GM23338 (cell line): Measurements from ENCODE around the gene APOBEC4. TPM values are rescaled to one million over a fixed set of nuclear protein-coding genes. Genes with fewer than 3 reads are reported as not detected.
A peak's percentile ranks its signal among the peaks of the same experiment; 100 is the strongest.

Source experiments
- ATAC-seq: fragments of 200-7000 bp; cut with Tn5 transposase; 3 replicates; pipeline ENCODE4 v1.9.1; 2020
- DNase-seq: peaks from one replicate; pipeline ENCODE4 v3.0.0-alpha.2; 2015; ENCODE audit warnings: low spot score
- H2AFZ ChIP-seq: fragments of 200-600 bp; sonication (generic); 2 replicates; pipeline ENCODE4 v1.8.0; 2016; ENCODE audit warnings: antibody characterized with exemption, mild to moderate bottlenecking, moderate library complexity
- H3F3A ChIP-seq: fragments of 200-600 bp; sonication (generic); replicated peaks from 2 replicates; pipeline ENCODE4 v1.8.0; 2017; ENCODE audit warnings: antibody characterized with exemption, mixed run types, low read depth
- H3K27ac ChIP-seq: fragments of 200-600 bp; sonication (generic); 2 replicates; pipeline ENCODE4 v1.6.1; 2016; ENCODE audit warnings: low read depth
- H3K27me3 ChIP-seq: fragments of 200-600 bp; sonication (generic); 2 replicates; pipeline ENCODE4 v1.8.0; 2016; ENCODE audit warnings: mild to moderate bottlenecking, mixed run types, moderate library complexity; ENCODE audit not compliant: insufficient read depth
- H3K36me3 ChIP-seq: fragments of 200-600 bp; sonication (generic); 2 replicates; pipeline ENCODE4 v1.8.0; 2016; ENCODE audit warnings: mild to moderate bottlenecking; ENCODE audit not compliant: insufficient read depth
- H3K4me1 ChIP-seq: fragments of 200-600 bp; sonication (generic); 2 replicates; pipeline ENCODE4 v1.8.0; 2016; ENCODE audit warnings: mild to moderate bottlenecking, moderate library complexity; ENCODE audit not compliant: insufficient read depth
- H3K4me2 ChIP-seq: fragments of 200-600 bp; sonication (generic); 2 replicates; pipeline ENCODE4 v1.7.1; 2017; ENCODE audit warnings: mixed run types
- H3K4me3 ChIP-seq: fragments of 200-600 bp; sonication (generic); 2 replicates; pipeline ENCODE4 v1.6.1; 2016; ENCODE audit warnings: mixed run types
- H3K79me2 ChIP-seq: fragments of 200-600 bp; sonication (generic); replicated peaks from 2 replicates; pipeline ENCODE4 v1.8.0; 2017; ENCODE audit warnings: mild to moderate bottlenecking; ENCODE audit not compliant: insufficient read depth
- H3K9me2 ChIP-seq: fragments of 200-600 bp; sonication (generic); 2 replicates; pipeline ENCODE4 v1.8.0; 2017; ENCODE audit not compliant: insufficient read depth
- H4K20me1 ChIP-seq: fragments of 200-600 bp; sonication (generic); replicated peaks from 2 replicates; pipeline ENCODE4 v1.8.0; 2017; ENCODE audit warnings: mild to moderate bottlenecking; ENCODE audit not compliant: insufficient read depth
- H3K27ac Mint-ChIP-seq: 2 replicates; pipeline ENCODE4 v1.8.0; 2020; ENCODE audit warnings: inconsistent platforms, mild to moderate bottlenecking, moderate library complexity, mixed read lengths
- H3K27me3 Mint-ChIP-seq: 3 replicates; pipeline ENCODE4 v1.8.0; 2022; ENCODE audit warnings: low read depth, mild to moderate bottlenecking, moderate library complexity, mixed read lengths, inconsistent platforms; ENCODE audit not compliant: insufficient read depth, poor library complexity
- H3K36me3 Mint-ChIP-seq: 3 replicates; pipeline ENCODE4 v1.8.0; 2021; ENCODE audit warnings: low read depth, mild to moderate bottlenecking, inconsistent platforms, moderate library complexity, mixed read lengths
- H3K4me1 Mint-ChIP-seq: 3 replicates; pipeline ENCODE4 v1.8.0; 2020; ENCODE audit warnings: mild to moderate bottlenecking, inconsistent platforms, mixed read lengths
- H3K4me3 Mint-ChIP-seq: 3 replicates; pipeline ENCODE4 v1.8.0; 2021; ENCODE audit warnings: moderate library complexity, mild to moderate bottlenecking, inconsistent platforms, mixed read lengths
- H3K9me3 Mint-ChIP-seq: 3 replicates; pipeline ENCODE4 v1.8.0; 2020; ENCODE audit warnings: moderate library complexity, mild to moderate bottlenecking, inconsistent platforms, mixed read lengths
- CREB1 ChIP-seq: fragments of 250-450 bp; sonication (Bioruptor Pico); IDR thresholded peaks from 2 replicates; pipeline ENCODE4 v1.5.0; 2020; ENCODE audit warnings: low read depth, mild to moderate bottlenecking, moderate library complexity
- CTCF ChIP-seq, 2 experiments: fragments of 200-600 bp in 1 of 2; sonication (generic) in 1 of 2; conservative IDR thresholded peaks; 2 replicates each; pipeline versions ENCODE4 v1.5.1 to v1.6.1; 2016 to 2017; ENCODE audit warnings: antibody characterized with exemption in 2 of 2, low read depth in 2 of 2, mild to moderate bottlenecking in 2 of 2, moderate library complexity in 1 of 2
- ETS1 ChIP-seq: IDR thresholded peaks from 2 replicates; pipeline ENCODE4 v1.6.1; 2016; ENCODE audit warnings: antibody characterized with exemption
- EZH2 ChIP-seq: fragments of 200-600 bp; sonication (generic); IDR thresholded peaks from one replicate; pipeline ENCODE4 v1.8.0; 2017; ENCODE audit warnings: antibody characterized with exemption, mild to moderate bottlenecking, low read depth; ENCODE audit not compliant: unreplicated experiment
- EZH2phosphoT487 ChIP-seq: fragments of 200-600 bp; sonication (generic); IDR thresholded peaks from one replicate; pipeline ENCODE4 v1.8.1; 2018; ENCODE audit warnings: antibody characterized with exemption; ENCODE audit not compliant: unreplicated experiment
- JUNB ChIP-seq: IDR thresholded peaks from one replicate; pipeline ENCODE4 v1.6.1; 2016; ENCODE audit warnings: antibody characterized with exemption; ENCODE audit not compliant: unreplicated experiment
- NANOG ChIP-seq: IDR thresholded peaks from 2 replicates; pipeline ENCODE4 v1.6.1; 2016; ENCODE audit warnings: antibody characterized with exemption, borderline replicate concordance
- POLR2AphosphoS5 ChIP-seq: IDR thresholded peaks from 2 replicates; pipeline ENCODE4 v1.6.1; 2016; ENCODE audit warnings: antibody characterized with exemption, low read depth
- STAT1 ChIP-seq: IDR thresholded peaks from one replicate; pipeline ENCODE4 v1.6.1; 2016; ENCODE audit warnings: antibody characterized with exemption; ENCODE audit not compliant: unreplicated experiment
- ZNF114 ChIP-seq: fragments of 250-450 bp; sonication (Bioruptor Pico); IDR thresholded peaks from 2 replicates; pipeline ENCODE4 v1.5.0; 2020; ENCODE audit warnings: mild to moderate bottlenecking, moderate library complexity
- ZNF331 ChIP-seq: fragments of 250-450 bp; sonication (Bioruptor Pico); IDR thresholded peaks from 2 replicates; pipeline ENCODE4 v1.5.0; 2020; ENCODE audit warnings: low read depth, mild to moderate bottlenecking, moderate library complexity
- polyA plus RNA-seq: library from polyadenylated mRNA; unstranded; fragments of >200 nt; fragmentation: Nextera tagmentation; extraction: Ambion mirVana; gene quantifications from 2 replicates; pipeline ENCODE4 v1.2.1, GENCODE V29; 2016
- total RNA-seq: library from RNA; depleted of rRNA; stranded (reverse); fragments of >200 nt; shearing (Covaris generic); gene quantifications from 2 replicates; pipeline ENCODE4 v1.2.3, GENCODE V29; 2014
- TF ChIP-seq, protein P1 (sequence below): fragments of 250-450 bp; sonication (Bioruptor Pico); IDR thresholded peaks from 2 replicates; pipeline ENCODE4 v1.5.0; 2020; ENCODE audit warnings: mild to moderate bottlenecking, moderate library complexity
- TF ChIP-seq, protein P2 (sequence below): IDR thresholded peaks from one replicate; pipeline ENCODE4 v1.6.1; 2018; ENCODE audit warnings: antibody characterized with exemption; ENCODE audit not compliant: unreplicated experiment

APOBEC4 gene
- total and polyA plus RNA-seq, 2 experiments from 2014 or later: 0.10 TPM; not detected in 1

DNA sequence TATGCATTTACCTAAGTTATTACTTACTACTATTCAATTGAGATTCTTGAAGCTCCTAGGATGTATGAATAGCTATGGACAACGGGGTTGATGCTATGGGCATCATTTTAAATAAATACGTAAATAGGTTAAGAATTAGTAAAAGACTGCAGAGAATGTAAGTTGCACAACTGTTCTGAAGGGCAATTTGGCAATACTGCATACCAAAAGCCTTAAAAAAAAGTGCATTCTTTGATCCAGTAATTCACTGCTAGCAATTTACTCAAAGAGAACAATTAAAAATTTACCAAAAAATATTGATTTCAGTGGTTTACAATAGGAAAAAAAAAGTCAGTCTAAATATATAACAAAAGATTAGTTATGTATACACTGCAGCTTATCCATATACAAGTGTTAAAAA is 21.0 kb downstream of the APOBEC4 start:
- Histone ChIP-seq H3K4me2 (peak overlapping the region; percentile 48), H3K4me3 (peak overlapping the region; percentile 7; the same call in 1 of the 2 replicates), H2AFZ (no peak overlapping the region), H3K9me2 (no peaks in the 10 kb centered on the region), H3K27ac (no peak overlapping the region), H4K20me1 (no peaks in the 10 kb centered on the region), H3K27me3 (peaks cover 6% of the 10 kb centered on the region; the same call in 1 of the 2 replicates), H3K4me1 (peaks cover 18% of the 10 kb centered on the region), H3K36me3 (peaks cover 24% of the 10 kb centered on the region; the same call in 1 of the 2 replicates), H3K79me2 (peaks cover 26% of the 10 kb centered on the region), H3F3A (no peaks in the 10 kb centered on the region)
- DNase-seq (no peak), ATAC-seq (no peak)
- H3K4me3 Mint-ChIP-seq: peak overlapping the region; percentile 8; the same call in 1 of the 3 replicates
- no peak overlapping the region for H3K27ac Mint-ChIP-seq
- H3K27me3 Mint-ChIP-seq: peaks cover 9% of the 10 kb centered on the region
- peaks cover 28% of the 10 kb centered on the region for H3K36me3 Mint-ChIP-seq
- H3K4me1 Mint-ChIP-seq: peaks cover 34% of the 10 kb centered on the region
- no peaks in the 10 kb centered on the region for H3K9me3 Mint-ChIP-seq
- TF ChIP-seq ZNF114 (no peak), EZH2 (no peak), ZNF331 (CRISPR knock-in tag) (no peak), NANOG (no peak), POLR2AphosphoS5 (no peak), JUNB (no peak), EZH2phosphoT487 (no peak), CREB1 (CRISPR knock-in tag) (no peak), STAT1 (no peak), ETS1 (no peak), CTCF (conservative IDR thresholded peaks at IDR 0.05; ENCODE audit: low read depth in 2 of 2) (no peak)
- TF ChIP-seq, protein P1, sequence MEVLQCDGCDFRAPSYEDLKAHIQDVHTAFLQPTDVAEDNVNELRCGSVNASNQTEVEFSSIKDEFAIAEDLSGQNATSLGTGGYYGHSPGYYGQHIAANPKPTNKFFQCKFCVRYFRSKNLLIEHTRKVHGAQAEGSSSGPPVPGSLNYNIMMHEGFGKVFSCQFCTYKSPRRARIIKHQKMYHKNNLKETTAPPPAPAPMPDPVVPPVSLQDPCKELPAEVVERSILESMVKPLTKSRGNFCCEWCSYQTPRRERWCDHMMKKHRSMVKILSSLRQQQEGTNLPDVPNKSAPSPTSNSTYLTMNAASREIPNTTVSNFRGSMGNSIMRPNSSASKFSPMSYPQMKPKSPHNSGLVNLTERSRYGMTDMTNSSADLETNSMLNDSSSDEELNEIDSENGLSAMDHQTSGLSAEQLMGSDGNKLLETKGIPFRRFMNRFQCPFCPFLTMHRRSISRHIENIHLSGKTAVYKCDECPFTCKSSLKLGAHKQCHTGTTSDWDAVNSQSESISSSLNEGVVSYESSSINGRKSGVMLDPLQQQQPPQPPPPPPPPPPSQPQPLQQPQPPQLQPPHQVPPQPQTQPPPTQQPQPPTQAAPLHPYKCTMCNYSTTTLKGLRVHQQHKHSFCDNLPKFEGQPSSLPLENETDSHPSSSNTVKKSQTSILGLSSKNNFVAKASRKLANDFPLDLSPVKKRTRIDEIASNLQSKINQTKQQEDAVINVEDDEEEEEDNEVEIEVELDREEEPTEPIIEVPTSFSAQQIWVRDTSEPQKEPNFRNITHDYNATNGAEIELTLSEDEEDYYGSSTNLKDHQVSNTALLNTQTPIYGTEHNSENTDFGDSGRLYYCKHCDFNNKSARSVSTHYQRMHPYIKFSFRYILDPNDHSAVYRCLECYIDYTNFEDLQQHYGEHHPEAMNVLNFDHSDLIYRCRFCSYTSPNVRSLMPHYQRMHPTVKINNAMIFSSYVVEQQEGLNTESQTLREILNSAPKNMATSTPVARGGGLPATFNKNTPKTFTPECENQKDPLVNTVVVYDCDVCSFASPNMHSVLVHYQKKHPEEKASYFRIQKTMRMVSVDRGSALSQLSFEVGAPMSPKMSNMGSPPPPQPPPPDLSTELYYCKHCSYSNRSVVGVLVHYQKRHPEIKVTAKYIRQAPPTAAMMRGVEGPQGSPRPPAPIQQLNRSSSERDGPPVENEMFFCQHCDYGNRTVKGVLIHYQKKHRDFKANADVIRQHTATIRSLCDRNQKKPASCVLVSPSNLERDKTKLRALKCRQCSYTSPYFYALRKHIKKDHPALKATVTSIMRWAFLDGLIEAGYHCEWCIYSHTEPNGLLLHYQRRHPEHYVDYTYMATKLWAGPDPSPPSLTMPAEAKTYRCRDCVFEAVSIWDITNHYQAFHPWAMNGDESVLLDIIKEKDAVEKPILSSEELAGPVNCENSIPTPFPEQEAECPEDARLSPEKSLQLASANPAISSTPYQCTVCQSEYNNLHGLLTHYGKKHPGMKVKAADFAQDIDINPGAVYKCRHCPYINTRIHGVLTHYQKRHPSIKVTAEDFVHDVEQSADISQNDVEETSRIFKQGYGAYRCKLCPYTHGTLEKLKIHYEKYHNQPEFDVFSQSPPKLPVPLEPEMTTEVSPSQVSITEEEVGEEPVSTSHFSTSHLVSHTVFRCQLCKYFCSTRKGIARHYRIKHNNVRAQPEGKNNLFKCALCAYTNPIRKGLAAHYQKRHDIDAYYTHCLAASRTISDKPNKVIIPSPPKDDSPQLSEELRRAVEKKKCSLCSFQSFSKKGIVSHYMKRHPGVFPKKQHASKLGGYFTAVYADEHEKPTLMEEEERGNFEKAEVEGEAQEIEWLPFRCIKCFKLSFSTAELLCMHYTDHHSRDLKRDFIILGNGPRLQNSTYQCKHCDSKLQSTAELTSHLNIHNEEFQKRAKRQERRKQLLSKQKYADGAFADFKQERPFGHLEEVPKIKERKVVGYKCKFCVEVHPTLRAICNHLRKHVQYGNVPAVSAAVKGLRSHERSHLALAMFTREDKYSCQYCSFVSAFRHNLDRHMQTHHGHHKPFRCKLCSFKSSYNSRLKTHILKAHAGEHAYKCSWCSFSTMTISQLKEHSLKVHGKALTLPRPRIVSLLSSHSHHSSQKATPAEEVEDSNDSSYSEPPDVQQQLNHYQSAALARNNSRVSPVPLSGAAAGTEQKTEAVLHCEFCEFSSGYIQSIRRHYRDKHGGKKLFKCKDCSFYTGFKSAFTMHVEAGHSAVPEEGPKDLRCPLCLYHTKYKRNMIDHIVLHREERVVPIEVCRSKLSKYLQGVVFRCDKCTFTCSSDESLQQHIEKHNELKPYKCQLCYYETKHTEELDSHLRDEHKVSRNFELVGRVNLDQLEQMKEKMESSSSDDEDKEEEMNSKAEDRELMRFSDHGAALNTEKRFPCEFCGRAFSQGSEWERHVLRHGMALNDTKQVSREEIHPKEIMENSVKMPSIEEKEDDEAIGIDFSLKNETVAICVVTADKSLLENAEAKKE (CRISPR knock-in tag): no peak
- TF ChIP-seq, protein P2, sequence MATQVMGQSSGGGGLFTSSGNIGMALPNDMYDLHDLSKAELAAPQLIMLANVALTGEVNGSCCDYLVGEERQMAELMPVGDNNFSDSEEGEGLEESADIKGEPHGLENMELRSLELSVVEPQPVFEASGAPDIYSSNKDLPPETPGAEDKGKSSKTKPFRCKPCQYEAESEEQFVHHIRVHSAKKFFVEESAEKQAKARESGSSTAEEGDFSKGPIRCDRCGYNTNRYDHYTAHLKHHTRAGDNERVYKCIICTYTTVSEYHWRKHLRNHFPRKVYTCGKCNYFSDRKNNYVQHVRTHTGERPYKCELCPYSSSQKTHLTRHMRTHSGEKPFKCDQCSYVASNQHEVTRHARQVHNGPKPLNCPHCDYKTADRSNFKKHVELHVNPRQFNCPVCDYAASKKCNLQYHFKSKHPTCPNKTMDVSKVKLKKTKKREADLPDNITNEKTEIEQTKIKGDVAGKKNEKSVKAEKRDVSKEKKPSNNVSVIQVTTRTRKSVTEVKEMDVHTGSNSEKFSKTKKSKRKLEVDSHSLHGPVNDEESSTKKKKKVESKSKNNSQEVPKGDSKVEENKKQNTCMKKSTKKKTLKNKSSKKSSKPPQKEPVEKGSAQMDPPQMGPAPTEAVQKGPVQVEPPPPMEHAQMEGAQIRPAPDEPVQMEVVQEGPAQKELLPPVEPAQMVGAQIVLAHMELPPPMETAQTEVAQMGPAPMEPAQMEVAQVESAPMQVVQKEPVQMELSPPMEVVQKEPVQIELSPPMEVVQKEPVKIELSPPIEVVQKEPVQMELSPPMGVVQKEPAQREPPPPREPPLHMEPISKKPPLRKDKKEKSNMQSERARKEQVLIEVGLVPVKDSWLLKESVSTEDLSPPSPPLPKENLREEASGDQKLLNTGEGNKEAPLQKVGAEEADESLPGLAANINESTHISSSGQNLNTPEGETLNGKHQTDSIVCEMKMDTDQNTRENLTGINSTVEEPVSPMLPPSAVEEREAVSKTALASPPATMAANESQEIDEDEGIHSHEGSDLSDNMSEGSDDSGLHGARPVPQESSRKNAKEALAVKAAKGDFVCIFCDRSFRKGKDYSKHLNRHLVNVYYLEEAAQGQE: no peak
